ENCODE measurements around the gene ZNF512B.

Gene ZNF512B

GRCh38 chr20:63979229-63979556 is 9.5 kb upstream of the ZNF512B start:
- Histone ChIP-seq H3K4me1 (ENCODE audit: insufficient read depth, low read length, severe bottlenecking) (peaks cover 34% of the 10 kb centered on the region), H3K9me2 (ENCODE audit: low read depth, low read length) (no peaks in the 10 kb centered on the region), H3K4me2 (ENCODE audit: low read length) (peak overlapping the region; percentile 100), H4K20me1 (ENCODE audit: insufficient read depth, low read length) (no peaks in the 10 kb centered on the region), H3K4me3 (ENCODE audit: low read depth, low read length, poor library complexity, severe bottlenecking) (peak overlapping the region; percentile 93), H3K27me3 (ENCODE audit: insufficient read depth, low read length) (no peaks in the 10 kb centered on the region), H3K79me2 (ENCODE audit: insufficient read depth, low read length) (peaks cover 6% of the 10 kb centered on the region; the same call in 1 of the 2 replicates), H3K36me3 (ENCODE audit: insufficient read depth, low read length) (peaks cover 14% of the 10 kb centered on the region; the same call in 1 of the 2 replicates), H2AFZ (ENCODE audit: low read length) (no peak overlapping the region), H3K9me3 (ENCODE audit: low read length) (no peaks in the 10 kb centered on the region), H3F3A (ENCODE audit: insufficient read depth, low read length) (peaks cover 4% of the 10 kb centered on the region; the same call in 1 of the 2 replicates), H3K27ac (ENCODE audit: low read depth, low read length, poor library complexity, severe bottlenecking) (peak overlapping the region; percentile 69), H3K9ac (ENCODE audit: low read length) (peak overlapping the region; percentile 81)
- TF ChIP-seq, protein P1, sequence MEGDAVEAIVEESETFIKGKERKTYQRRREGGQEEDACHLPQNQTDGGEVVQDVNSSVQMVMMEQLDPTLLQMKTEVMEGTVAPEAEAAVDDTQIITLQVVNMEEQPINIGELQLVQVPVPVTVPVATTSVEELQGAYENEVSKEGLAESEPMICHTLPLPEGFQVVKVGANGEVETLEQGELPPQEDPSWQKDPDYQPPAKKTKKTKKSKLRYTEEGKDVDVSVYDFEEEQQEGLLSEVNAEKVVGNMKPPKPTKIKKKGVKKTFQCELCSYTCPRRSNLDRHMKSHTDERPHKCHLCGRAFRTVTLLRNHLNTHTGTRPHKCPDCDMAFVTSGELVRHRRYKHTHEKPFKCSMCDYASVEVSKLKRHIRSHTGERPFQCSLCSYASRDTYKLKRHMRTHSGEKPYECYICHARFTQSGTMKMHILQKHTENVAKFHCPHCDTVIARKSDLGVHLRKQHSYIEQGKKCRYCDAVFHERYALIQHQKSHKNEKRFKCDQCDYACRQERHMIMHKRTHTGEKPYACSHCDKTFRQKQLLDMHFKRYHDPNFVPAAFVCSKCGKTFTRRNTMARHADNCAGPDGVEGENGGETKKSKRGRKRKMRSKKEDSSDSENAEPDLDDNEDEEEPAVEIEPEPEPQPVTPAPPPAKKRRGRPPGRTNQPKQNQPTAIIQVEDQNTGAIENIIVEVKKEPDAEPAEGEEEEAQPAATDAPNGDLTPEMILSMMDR (IDR thresholded peaks at IDR 0.05; ENCODE audit: low read length), result no peak
- TF ChIP-seq EZH2 (IDR thresholded peaks at IDR 0.05; ENCODE audit: borderline replicate concordance, low read length), result no peak

GRCh38 chr20:63978319-63979228 is 8.8 kb upstream of the ZNF512B start:
- H3K79me2 ChIP-seq (ENCODE audit: insufficient read depth, low read length), result peaks cover 6% of the 10 kb centered on the region; the same call in 1 of the 2 replicates
- peaks cover 36% of the 10 kb centered on the region for H3K4me1 ChIP-seq (ENCODE audit: insufficient read depth, low read length, severe bottlenecking)
- H3K4me3 ChIP-seq (ENCODE audit: low read depth, low read length, poor library complexity, severe bottlenecking), result peak overlapping the region; percentile 93
- peaks cover 9% of the 10 kb centered on the region; the same call in 1 of the 2 replicates for H3K36me3 ChIP-seq (ENCODE audit: insufficient read depth, low read length)
- no peak for TF ChIP-seq EZH2 (IDR thresholded peaks at IDR 0.05; ENCODE audit: borderline replicate concordance, low read length)
- TF ChIP-seq, protein P1 (IDR thresholded peaks at IDR 0.05; ENCODE audit: low read length), result no peak
- peak overlapping the region; percentile 81 for H3K9ac ChIP-seq (ENCODE audit: low read length)
- H2AFZ ChIP-seq (ENCODE audit: low read length), result no peak overlapping the region
- H3K9me3 ChIP-seq (ENCODE audit: low read length), result no peaks in the 10 kb centered on the region
- peaks cover 4% of the 10 kb centered on the region; the same call in 1 of the 2 replicates for H3F3A ChIP-seq (ENCODE audit: insufficient read depth, low read length)
- H3K27ac ChIP-seq (ENCODE audit: low read depth, low read length, poor library complexity, severe bottlenecking), result peak overlapping the region; percentile 69
- no peaks in the 10 kb centered on the region for H3K9me2 ChIP-seq (ENCODE audit: low read depth, low read length)
- no peaks in the 10 kb centered on the region for H4K20me1 ChIP-seq (ENCODE audit: insufficient read depth, low read length)
- H3K27me3 ChIP-seq (ENCODE audit: insufficient read depth, low read length), result no peaks in the 10 kb centered on the region
- H3K4me2 ChIP-seq (ENCODE audit: low read length), result peak overlapping the region; percentile 100

DNA sequence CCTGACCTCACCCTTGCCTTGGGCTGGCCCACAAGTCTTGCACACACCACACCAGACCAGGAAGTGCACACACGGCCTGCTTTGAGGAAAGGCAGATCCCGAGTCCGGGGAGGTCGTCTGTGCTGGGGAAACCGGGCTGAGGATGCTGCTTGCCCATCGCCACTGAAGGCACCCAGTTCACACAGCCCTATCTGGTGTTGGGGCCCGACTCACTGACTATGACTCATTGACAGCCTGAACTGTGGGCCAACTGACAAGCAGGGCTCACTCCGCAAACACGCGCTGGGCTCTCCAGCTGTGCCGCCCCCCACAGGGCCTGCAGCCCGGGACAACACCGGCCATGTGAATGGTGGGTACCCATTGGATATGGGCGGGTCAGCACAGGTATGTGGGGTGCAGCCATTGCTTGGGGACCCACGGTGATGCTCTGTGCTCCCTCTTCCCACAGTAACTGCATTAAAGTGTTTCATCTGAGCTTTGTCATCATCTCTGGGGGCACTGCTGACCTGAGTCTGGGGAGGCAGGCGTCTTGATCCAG is 8.1 kb upstream of the ZNF512B start:
- peak overlapping the region; percentile 93 for H3K4me3 ChIP-seq (ENCODE audit: low read depth, low read length, poor library complexity, severe bottlenecking)
- H4K20me1 ChIP-seq (ENCODE audit: insufficient read depth, low read length), result no peaks in the 10 kb centered on the region

More for the DNA sequence above, 8.1 kb upstream of the ZNF512B start:
- Histone ChIP-seq H3K79me2 (ENCODE audit: insufficient read depth, low read length) (peaks cover 6% of the 10 kb centered on the region; the same call in 1 of the 2 replicates), H3K27ac (ENCODE audit: low read depth, low read length, poor library complexity, severe bottlenecking) (no peak overlapping the region), H3K9ac (ENCODE audit: low read length) (no peak overlapping the region; the same call in 1 of the 2 replicates), H2AFZ (ENCODE audit: low read length) (no peak overlapping the region), H3K9me2 (ENCODE audit: low read depth, low read length) (no peaks in the 10 kb centered on the region), H3K27me3 (ENCODE audit: insufficient read depth, low read length) (no peaks in the 10 kb centered on the region), H3K9me3 (ENCODE audit: low read length) (no peaks in the 10 kb centered on the region), H3K4me2 (ENCODE audit: low read length) (peak overlapping the region; percentile 100; the same call in 1 of the 2 replicates), H3F3A (ENCODE audit: insufficient read depth, low read length) (peaks cover 4% of the 10 kb centered on the region; the same call in 1 of the 2 replicates), H3K4me1 (ENCODE audit: insufficient read depth, low read length, severe bottlenecking) (peaks cover 37% of the 10 kb centered on the region), H3K36me3 (ENCODE audit: insufficient read depth, low read length) (peaks cover 3% of the 10 kb centered on the region; the same call in 1 of the 2 replicates)
- TF ChIP-seq, protein P1 (IDR thresholded peaks at IDR 0.05; ENCODE audit: low read length), result no peak
- TF ChIP-seq EZH2 (IDR thresholded peaks at IDR 0.05; ENCODE audit: borderline replicate concordance, low read length), result no peak

All from OCI-LY1 (cell line).